ENCODE data around the gene IL1RAPL2. TPM values are rescaled to one million over a fixed set of nuclear protein-coding genes. Genes with fewer than 3 reads are reported as not detected.
"Not testable (repeated sequence)": the region's sequence is repeated elsewhere in the genome, so short reads cannot be mapped to it uniquely, and the experiment has no call there.

Gene IL1RAPL2
- total RNA-seq, 2 experiments from 2014 or later, result not detected

DNA sequence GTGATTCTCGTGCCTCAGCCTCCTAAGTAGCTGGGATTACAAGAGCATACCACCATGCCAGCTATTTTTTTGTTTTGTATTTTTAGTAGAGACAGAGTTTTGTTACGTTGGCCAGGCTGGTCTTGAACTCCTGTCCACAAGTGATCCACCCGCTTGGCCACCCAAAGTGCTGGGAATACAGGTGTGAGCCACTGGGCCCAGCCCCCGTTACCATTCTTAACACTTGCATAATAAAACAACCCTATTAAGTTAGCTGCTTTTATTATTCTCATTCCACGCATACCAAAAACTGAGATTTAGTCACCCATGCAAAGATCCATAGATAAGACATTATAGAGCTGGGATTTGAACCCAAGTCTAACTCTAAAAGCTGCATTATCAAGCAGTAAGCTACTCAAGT is 660.5 kb downstream of the IL1RAPL2 start:
- ChIA-PET POLR2A (no interaction called here), CTCF (no interaction called here)
- Mint-ChIP-seq H3K27ac (no peak overlapping the region), H3K9me3 (no peaks in the 10 kb centered on the region), H3K36me3 (no peaks in the 10 kb centered on the region), H3K4me1 (ENCODE audit: low read depth) (no peaks in the 10 kb centered on the region), H3K4me3 (no peak overlapping the region), H3K27me3 (no peaks in the 10 kb centered on the region)
- intact Hi-C loops (cut with micrococcal nuclease), result no loop called here
- DNase-seq, result no peak

DNA sequence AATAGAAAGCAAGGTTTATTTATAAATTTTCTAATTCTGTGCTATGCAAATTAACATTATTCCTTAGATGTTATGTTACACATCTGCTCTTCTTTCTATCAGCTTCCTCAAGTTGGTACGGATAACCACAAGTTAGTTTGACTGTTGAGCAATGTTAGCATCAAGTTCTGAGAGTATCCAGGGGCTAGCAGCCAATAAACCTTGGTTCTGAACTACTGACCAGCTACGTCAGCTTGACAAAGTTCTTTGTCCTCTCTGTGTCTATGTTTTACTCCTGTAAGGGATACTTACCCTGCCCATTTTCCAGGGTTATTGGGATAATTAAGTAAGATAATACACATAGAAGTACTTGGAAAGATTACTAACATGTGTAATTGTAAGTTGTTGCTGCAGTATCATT is 662.6 kb downstream of the IL1RAPL2 start:
- Mint-ChIP-seq H3K27ac (no peak overlapping the region), H3K27me3 (no peaks in the 10 kb centered on the region), H3K36me3 (no peaks in the 10 kb centered on the region), H3K4me1 (ENCODE audit: low read depth) (no peaks in the 10 kb centered on the region), H3K9me3 (no peaks in the 10 kb centered on the region), H3K4me3 (no peak overlapping the region)
- no peak for DNase-seq
- CTCF ChIA-PET, result no interaction called here
- intact Hi-C loops (cut with micrococcal nuclease), result no loop called here
- POLR2A ChIA-PET, result no interaction called here

DNA sequence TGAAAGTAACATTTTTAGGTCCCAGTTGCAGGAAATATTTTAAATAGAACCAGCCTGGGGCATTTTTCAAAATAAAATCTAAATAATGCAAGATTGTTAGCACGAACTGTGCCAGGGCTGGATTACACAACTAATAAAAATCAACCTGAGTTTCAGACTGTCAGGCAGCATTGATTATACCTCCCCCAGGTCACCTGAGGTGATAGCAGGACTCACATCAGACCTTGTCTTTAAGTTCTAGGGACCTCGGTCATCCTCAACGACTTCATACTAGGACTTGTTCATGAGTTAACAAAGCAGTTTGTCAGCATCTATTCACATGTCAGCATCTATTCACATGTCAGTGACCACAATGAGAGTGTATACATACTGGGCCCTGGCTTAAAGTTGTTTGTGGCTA is 663.1 kb downstream of the IL1RAPL2 start:
- Mint-ChIP-seq H3K9me3 (no peaks in the 10 kb centered on the region), H3K4me3 (no peak overlapping the region), H3K27me3 (no peaks in the 10 kb centered on the region), H3K36me3 (no peaks in the 10 kb centered on the region), H3K27ac (no peak overlapping the region), H3K4me1 (ENCODE audit: low read depth) (no peaks in the 10 kb centered on the region)
- ChIA-PET POLR2A (no interaction called here), CTCF (no interaction called here)
- DNase-seq, result no peak
- intact Hi-C loops (cut with micrococcal nuclease), result no loop called here

DNA sequence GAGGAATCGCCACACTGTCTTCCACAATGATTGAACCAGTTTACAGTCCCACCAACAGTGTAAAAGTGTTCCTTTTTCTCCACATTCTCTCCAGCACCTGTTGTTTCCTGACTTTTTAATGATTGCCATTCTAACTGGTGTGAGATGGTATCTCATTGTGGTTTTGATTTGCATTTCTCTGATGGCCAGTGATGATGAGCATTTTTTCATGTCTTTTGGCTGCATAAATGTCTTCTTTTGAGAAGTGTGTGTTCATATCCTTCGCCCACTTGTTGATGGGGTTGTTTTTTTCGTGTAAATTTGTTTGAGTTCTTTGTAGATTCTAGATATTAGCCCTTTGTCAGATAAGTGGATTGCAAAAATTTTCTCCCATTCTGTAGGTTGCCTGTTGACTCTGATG is 671.4 kb downstream of the IL1RAPL2 start:
- H3K4me3 Mint-ChIP-seq; H3K9me3 Mint-ChIP-seq; H3K27ac Mint-ChIP-seq; H3K27me3 Mint-ChIP-seq; intact Hi-C loops (cut with micrococcal nuclease); POLR2A ChIA-PET; H3K36me3 Mint-ChIP-seq; DNase-seq; CTCF ChIA-PET; H3K4me1 Mint-ChIP-seq (ENCODE audit: low read depth): not testable (repeated sequence)

DNA sequence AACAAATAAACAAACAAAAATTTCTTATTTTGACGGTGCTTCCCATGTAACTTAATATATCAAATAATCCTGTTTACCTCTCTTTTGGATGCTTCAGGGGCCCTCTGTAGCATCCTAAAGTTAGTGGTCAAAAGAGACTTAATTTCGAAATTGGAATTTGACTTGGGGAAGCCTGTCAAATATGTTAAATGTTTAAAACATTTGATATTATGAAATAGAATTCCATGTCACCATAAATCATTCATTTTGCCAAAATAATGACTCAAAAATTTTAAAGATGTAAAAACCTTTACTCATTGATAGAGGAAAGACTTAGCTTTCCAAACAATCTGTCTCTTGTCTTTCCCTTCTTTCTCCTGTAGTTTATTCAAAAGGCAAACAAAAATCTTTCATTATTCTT is 675.1 kb downstream of the IL1RAPL2 start:
- Mint-ChIP-seq H3K36me3 (no peaks in the 10 kb centered on the region), H3K27ac (no peak overlapping the region), H3K27me3 (no peaks in the 10 kb centered on the region), H3K4me3 (no peak overlapping the region), H3K9me3 (no peaks in the 10 kb centered on the region), H3K4me1 (ENCODE audit: low read depth) (no peaks in the 10 kb centered on the region)
- DNase-seq, result no peak
- CTCF ChIA-PET, result no interaction called here
- POLR2A ChIA-PET, result no interaction called here
- intact Hi-C loops (cut with micrococcal nuclease), result no loop called here

DNA sequence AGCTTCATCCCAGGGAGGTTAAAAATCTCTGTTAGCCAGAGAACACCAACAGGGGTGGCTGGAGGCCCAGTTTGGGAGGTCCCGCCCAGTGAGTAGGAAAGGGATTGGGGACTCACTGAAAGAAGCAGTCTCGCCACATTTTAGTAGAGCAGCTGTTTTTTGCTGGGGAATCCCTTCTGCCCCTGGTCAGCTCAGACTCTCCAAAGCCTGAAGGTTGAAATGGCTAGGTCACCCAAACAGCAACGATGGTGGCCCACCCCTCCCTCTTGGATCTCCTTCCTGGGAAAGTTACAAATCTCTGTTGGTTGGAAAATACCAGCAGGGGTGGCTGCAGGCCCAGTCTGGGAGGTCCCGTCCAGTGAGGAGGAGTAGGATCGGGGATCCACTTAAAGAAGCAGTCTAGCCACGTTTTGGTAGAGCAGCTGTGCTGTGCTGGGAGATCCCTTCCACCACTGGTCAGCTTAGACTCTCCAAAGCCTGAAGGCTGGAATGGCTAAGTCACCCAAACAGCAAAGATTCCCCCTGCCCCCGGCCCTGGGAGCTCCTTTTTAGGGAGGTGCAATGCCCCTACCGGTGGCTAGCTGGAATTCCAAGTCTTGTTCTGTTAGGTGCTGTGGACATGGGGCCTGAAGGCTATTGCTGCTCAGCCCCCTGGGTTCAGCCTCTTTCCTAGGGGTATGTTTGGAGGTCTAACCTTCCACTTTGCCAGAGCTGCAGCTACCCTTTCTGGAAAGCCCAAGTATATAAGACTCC is 694.5 kb downstream of the IL1RAPL2 start:
- peaks cover 2% of the 10 kb centered on the region for H3K9me3 Mint-ChIP-seq
- no peak for DNase-seq
- no peaks in the 10 kb centered on the region for H3K36me3 Mint-ChIP-seq
- intact Hi-C loops (cut with micrococcal nuclease), result no loop called here
- H3K4me1 Mint-ChIP-seq (ENCODE audit: low read depth), result no peaks in the 10 kb centered on the region
- no peak overlapping the region for H3K27ac Mint-ChIP-seq
- CTCF ChIA-PET, result no interaction called here
- H3K4me3 Mint-ChIP-seq, result no peak overlapping the region
- H3K27me3 Mint-ChIP-seq, result no peaks in the 10 kb centered on the region
- POLR2A ChIA-PET, result no interaction called here

DNA sequence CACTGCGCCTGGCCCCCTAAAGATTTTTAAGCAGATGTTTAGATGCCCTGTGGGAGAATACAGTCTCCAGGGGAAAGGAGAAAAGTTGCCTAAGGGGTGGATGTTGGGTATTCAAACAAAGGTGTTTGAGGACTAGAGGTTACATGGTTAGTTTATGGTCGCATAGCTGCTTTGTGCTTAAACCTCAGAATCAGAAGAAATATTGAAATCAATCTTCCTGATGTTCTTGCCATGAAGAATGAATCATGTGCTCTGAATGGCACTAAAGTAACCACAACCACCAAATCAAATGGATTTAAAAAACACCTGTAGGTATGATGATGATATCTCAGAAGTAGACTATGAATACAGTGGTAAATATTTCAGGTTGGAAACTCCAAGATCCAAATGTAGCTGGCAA is 697.2 kb downstream of the IL1RAPL2 start:
- H3K9me3 Mint-ChIP-seq, result peaks cover 2% of the 10 kb centered on the region
- H3K27me3 Mint-ChIP-seq, result no peaks in the 10 kb centered on the region
- ChIA-PET POLR2A (no interaction called here), CTCF (no interaction called here)
- no peak for DNase-seq
- H3K36me3 Mint-ChIP-seq, result no peaks in the 10 kb centered on the region
- no peak overlapping the region for H3K27ac Mint-ChIP-seq
- H3K4me3 Mint-ChIP-seq, result no peak overlapping the region
- intact Hi-C loops (cut with micrococcal nuclease), result no loop called here
- H3K4me1 Mint-ChIP-seq (ENCODE audit: low read depth), result no peaks in the 10 kb centered on the region

DNA sequence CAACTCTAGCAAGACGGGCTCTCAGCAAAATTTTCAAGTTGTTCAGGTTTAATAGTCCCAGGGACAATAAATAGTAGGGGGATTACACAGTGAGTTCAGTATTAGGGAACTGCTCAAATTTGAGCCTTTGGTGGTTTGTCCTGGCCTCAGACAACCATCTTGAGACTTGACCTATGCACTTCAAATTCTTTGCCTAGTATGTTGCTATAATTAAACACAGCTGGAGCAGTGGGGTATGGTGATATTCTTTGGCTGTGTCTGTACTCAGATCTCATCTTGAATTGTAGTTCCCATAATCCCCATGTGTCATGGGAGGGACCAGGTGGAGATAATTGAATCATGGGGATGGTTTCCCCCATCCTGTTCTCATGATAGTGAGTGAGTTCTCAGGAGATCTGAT is 697.8 kb downstream of the IL1RAPL2 start:
- H3K27me3 Mint-ChIP-seq, result no peaks in the 10 kb centered on the region
- no peak overlapping the region for H3K4me3 Mint-ChIP-seq
- POLR2A ChIA-PET, result no interaction called here
- intact Hi-C loops (cut with micrococcal nuclease), result no loop called here
- H3K4me1 Mint-ChIP-seq (ENCODE audit: low read depth), result no peaks in the 10 kb centered on the region
- H3K9me3 Mint-ChIP-seq, result peaks cover 2% of the 10 kb centered on the region
- no peak overlapping the region for H3K27ac Mint-ChIP-seq
- CTCF ChIA-PET, result no interaction called here
- DNase-seq, result no peak
- no peaks in the 10 kb centered on the region for H3K36me3 Mint-ChIP-seq

DNA sequence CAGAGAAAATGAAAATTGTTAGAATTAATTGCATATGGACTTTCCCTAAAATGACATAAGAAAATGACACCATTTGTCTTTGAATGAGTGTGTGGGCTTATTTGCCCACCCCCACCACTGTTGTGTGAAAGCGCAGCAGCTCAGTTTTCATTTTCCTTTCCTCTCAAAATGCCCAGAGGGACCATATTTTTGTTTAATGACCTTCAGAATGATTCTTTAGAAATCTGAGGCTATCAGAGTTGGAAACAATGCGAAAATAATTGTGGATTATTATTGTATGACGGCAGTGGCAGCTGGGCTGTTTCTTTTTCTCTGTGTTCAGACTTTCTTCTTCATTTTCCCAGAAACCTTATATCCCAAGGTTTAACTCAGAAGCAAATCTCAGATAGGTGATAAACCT is 699.1 kb downstream of the IL1RAPL2 start:
- ChIA-PET POLR2A (no interaction called here), CTCF (no interaction called here)
- H3K9me3 Mint-ChIP-seq, result peaks cover 2% of the 10 kb centered on the region
- no peak overlapping the region for H3K27ac Mint-ChIP-seq
- no peak overlapping the region for H3K4me3 Mint-ChIP-seq
- no peaks in the 10 kb centered on the region for H3K36me3 Mint-ChIP-seq
- intact Hi-C loops (cut with micrococcal nuclease), result no loop called here
- no peaks in the 10 kb centered on the region for H3K4me1 Mint-ChIP-seq (ENCODE audit: low read depth)
- no peaks in the 10 kb centered on the region for H3K27me3 Mint-ChIP-seq
- no peak for DNase-seq

DNA sequence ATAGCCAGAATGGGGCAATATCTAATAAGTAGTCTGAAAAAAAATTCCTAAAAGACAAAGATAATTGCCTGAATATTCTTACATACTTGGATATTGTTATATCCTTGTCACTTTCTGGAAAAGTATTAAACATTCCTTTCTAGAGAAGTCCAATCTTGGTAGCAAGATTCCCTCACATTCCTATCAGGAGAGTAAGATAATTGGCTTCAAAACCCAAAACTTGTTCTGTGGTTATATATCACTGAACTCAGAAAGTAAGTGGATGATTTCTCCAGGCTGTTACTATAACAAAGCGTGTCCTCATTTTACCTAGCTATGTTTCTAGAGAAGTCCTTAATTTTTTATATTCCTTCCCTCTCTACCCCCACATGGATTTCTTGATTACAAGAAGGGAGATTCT is 700.5 kb downstream of the IL1RAPL2 start:
- H3K4me1 Mint-ChIP-seq (ENCODE audit: low read depth), result no peaks in the 10 kb centered on the region
- no peaks in the 10 kb centered on the region for H3K27me3 Mint-ChIP-seq
- no peaks in the 10 kb centered on the region for H3K9me3 Mint-ChIP-seq
- no peak overlapping the region for H3K4me3 Mint-ChIP-seq
- H3K36me3 Mint-ChIP-seq, result no peaks in the 10 kb centered on the region
- ChIA-PET CTCF (no interaction called here), POLR2A (no interaction called here)
- no peak for DNase-seq
- intact Hi-C loops (cut with micrococcal nuclease), result no loop called here
- H3K27ac Mint-ChIP-seq, result no peak overlapping the region

DNA sequence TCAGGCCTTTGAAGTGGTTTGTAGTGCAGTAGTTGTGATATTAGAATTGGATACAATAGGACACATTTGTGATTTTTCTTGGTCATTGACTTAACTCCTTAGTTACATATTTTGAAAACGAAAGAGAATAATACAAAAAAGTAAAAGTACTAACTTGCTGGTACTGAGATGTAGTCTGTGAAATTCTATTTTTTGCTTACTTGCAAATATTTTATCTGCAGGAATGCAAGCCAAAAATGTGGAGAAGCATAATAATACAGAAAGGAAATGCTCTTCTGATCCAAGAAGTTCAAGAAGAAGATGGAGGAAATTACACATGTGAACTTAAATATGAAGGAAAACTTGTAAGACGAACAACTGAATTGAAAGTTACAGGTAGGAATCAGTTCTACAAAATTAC is 701.2 kb downstream of the IL1RAPL2 start:
- Mint-ChIP-seq H3K4me3 (no peak overlapping the region), H3K27ac (no peak overlapping the region), H3K4me1 (ENCODE audit: low read depth) (no peaks in the 10 kb centered on the region), H3K9me3 (no peaks in the 10 kb centered on the region), H3K36me3 (no peaks in the 10 kb centered on the region), H3K27me3 (no peaks in the 10 kb centered on the region)
- ChIA-PET POLR2A (no interaction called here), CTCF (no interaction called here)
- DNase-seq, result no peak
- intact Hi-C loops (cut with micrococcal nuclease), result no loop called here

DNA sequence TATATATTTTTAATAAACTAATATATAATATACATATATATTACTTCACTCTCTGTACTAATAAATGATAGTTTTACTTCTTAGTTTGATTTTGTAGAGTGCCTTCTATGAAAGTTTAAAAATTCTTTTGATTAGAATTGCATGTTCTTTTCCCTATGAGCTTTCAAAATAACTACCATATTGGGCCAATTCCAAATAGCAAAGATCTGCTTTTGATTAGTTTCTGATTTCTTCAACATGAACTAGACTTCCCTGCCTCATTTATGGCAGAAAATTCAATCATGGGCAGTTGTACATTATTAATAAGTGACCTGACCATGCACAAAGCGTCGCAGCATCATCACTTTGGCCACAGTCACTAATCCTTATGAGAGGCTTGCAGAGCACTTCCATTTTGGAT is 703.4 kb downstream of the IL1RAPL2 start:
- H3K27ac Mint-ChIP-seq, result no peak overlapping the region

DNA sequence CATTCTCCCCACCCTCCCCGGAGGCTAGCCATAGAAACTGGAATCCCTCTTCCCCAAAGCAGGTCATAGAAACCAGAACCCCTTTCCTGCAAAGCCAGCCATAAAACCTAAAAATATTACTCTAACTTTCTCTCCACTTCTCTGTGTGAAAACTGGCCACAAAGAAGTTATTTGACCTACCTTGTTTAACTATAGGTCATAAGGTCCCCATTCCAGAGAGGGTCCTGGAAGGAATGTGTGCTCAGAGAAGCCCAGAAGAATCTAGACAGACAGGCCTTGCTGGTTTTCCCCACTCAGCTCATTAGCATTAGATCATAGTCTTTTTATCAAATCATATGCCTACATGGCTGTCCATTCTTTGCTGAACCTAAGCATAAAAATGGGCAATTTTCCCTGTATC is 707.3 kb downstream of the IL1RAPL2 start:
- Mint-ChIP-seq H3K27me3 (no peaks in the 10 kb centered on the region), H3K4me1 (ENCODE audit: low read depth) (no peaks in the 10 kb centered on the region), H3K27ac (no peak overlapping the region), H3K36me3 (no peaks in the 10 kb centered on the region), H3K9me3 (no peaks in the 10 kb centered on the region), H3K4me3 (no peak overlapping the region)
- POLR2A ChIA-PET, result no interaction called here
- no peak for DNase-seq
- CTCF ChIA-PET, result no interaction called here
- intact Hi-C loops (cut with micrococcal nuclease), result no loop called here

More for the DNA sequence above, 703.4 kb downstream of the IL1RAPL2 start:
- POLR2A ChIA-PET, result no interaction called here
- Mint-ChIP-seq H3K4me3 (no peak overlapping the region), H3K9me3 (no peaks in the 10 kb centered on the region), H3K4me1 (ENCODE audit: low read depth) (no peaks in the 10 kb centered on the region), H3K36me3 (no peaks in the 10 kb centered on the region), H3K27me3 (no peaks in the 10 kb centered on the region)
- intact Hi-C loops (cut with micrococcal nuclease), result no loop called here
- CTCF ChIA-PET, result no interaction called here
- DNase-seq, result no peak

DNA sequence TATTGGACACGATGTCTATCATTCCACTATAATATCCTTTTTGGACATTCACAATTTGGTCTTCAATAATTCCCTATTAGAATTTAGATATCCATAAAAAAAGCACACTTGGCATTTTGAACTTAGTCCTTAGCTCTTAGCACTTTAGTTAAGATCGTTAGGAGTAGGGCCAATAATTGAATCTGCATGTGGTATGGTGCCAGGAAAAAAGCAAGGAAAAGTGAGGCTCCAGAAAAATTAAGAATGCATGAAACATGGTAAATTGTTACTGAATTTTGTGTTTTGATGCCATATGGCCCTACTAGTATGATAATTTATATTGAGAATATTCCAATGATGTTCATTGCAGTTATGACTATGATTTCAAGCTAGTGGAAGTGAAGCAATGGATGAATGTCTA is 708.1 kb downstream of the IL1RAPL2 start:
- Mint-ChIP-seq H3K27me3 (no peaks in the 10 kb centered on the region), H3K9me3 (no peaks in the 10 kb centered on the region), H3K4me3 (no peak overlapping the region), H3K27ac (no peak overlapping the region), H3K36me3 (no peaks in the 10 kb centered on the region), H3K4me1 (ENCODE audit: low read depth) (no peaks in the 10 kb centered on the region)
- ChIA-PET POLR2A (no interaction called here), CTCF (no interaction called here)
- intact Hi-C loops (cut with micrococcal nuclease), result no loop called here
- DNase-seq, result no peak

Data from activated CD4-positive, alpha-beta memory T cell treated with anti-CD3 and anti-CD28 coated beads for 36 hours (primary cell).